GM21528 (cell line): ENCODE results near the gene NUCKS1.

Experiments
- ATAC-seq: cut with Tn5 transposase; IDR thresholded peaks from one replicate; pipeline ENCODE4 v1.9.1; 2021; ENCODE audit warnings: mild to moderate bottlenecking, moderate library complexity; ENCODE audit not compliant: unreplicated experiment, low FRiP score

Gene NUCKS1

GRCh38 chr1:205703072-205703471, 46.9 kb downstream of the NUCKS1 start:
- no peak for ATAC-seq

DNA sequence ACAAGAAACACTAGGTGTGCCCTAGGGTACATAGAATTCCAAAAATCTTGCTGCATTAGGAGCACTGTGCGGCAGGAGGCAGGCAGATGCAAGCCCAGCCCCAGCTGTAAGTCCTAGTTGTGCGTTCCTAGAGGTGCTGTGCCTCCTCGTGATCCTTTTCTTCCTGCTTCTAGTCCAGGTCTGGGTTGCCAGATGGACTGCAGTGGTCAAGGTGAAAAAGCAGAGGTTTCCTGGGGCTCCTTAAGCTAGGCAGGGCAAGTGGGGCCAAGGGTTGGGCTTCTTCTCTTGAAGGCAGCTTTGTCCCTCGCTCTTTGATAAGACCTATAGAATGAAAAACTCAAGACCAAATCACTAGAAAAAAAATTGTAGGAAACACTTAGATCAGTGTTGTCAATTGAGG, 48.1 kb downstream of the NUCKS1 start:
- no peak for ATAC-seq

DNA sequence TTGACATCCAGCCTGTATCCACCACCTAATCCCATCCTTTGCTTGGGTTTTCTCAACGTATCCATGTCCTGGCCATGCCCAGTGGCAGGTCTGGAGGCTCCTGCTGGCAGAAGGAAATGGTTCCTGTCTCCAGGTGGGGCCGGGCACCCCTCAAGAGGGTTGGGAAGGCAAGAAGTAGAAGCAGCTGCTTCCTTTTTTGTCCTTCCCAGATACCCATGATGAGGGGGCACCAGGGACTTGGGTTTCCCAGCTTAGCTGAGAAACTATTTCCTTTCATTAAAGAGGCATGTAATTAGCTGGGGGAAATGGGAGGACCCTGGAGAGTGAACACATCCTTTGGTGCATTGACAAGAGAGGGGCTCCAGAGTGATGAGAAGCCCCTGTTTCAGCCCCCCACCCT, 48.6 kb downstream of the NUCKS1 start:
- ATAC-seq, result no peak

GRCh38 chr1:205700865-205701401, 49.0 kb downstream of the NUCKS1 start:
- ATAC-seq, result no peak

DNA sequence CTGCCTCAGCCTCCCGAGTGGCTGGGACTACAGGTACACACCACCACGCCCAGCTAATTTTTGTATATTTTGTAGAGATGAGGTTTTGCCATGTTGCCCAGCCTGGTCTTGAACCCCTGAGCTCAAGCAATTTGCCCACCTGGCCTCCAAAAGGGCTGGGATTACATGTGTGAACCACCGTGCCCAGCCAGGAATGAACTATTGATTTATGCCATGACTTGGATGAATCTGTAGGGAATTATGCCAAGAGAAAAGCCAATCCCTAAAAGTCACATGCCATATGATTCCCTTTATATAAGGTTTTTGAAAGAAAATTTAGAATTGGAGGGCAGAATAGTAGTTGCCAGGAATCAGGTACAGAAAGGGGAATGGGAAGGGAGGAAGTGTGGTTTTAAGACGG, 50.6 kb downstream of the NUCKS1 start:
- ATAC-seq, result no peak

- no peak for ATAC-seq
These were observed 51.1 kb downstream of the NUCKS1 start for GRCh38 chr1:205698921-205699320.

GRCh38 chr1:205693421-205693991, 56.5 kb downstream of the NUCKS1 start:
- no peak for ATAC-seq

- ATAC-seq, result no peak
These were observed 57.6 kb downstream of the NUCKS1 start for GRCh38 chr1:205692423-205692822.

GRCh38 chr1:205690122-205690756, 59.7 kb downstream of the NUCKS1 start:
- no peak for ATAC-seq

DNA sequence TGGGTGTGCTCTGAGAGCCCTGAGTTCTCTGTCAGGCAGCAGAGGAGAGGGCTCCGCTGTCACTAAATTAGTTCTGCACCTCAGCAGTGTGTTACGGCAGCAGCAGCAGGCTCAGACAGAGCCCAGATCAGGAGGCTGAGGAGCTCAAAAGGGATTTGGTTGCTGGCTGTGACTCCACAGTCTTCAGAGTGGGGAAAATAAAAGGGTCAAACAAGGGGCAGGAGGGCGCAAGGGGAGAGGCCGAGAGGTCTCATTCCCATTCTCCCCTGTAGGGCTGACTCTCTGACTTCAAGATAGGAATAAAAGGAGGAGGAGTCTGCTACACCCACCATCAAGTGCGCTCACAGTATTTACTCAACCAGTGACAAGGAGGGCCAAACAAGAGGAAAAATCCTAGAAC, 60.5 kb downstream of the NUCKS1 start:
- no peak for ATAC-seq

DNA sequence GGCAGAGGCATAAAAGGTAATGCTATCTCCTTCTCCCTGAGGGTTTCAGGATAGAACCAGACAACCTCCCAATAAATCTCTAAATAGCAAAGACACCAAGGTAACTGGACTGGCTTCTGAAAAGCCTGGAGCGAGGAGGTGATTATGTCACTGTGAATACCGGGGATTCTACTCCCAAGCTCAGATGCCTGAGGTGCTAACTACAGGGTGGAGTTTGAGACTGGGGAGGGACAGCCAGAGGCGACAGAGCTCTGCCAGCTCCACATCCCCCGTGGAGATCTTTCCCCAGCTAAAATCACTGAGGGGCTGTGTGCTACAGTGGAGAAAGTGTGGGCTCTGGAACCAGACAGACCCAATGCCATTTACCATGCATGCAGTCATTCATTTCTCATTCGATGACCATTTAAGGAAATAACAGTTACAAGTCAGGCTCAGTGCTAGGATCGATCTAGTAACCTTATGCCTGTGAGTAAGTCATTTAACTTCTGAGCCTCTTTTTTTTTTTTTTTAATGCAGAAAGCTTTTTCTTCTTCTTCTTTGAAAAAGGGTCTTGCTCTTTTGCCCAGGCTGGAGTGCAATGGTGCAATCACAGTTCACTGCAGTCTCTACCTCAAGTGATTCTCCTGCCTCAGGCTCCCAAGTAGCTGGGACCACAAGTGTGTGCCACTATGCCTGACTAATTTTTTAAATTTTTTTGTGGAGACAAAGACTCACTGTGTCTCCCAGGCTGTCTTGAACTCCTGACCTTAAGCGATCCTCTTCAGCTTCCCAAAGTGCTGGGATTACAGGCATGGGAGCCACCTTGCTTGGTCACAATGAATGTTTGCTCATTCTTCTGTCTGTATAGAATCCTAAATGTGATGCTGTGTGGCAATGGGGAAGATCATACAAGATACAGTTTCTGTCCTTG, 61.6 kb downstream of the NUCKS1 start:
- no peak for ATAC-seq

GRCh38 chr1:205687242-205687641, 62.7 kb downstream of the NUCKS1 start:
- no peak for ATAC-seq

DNA sequence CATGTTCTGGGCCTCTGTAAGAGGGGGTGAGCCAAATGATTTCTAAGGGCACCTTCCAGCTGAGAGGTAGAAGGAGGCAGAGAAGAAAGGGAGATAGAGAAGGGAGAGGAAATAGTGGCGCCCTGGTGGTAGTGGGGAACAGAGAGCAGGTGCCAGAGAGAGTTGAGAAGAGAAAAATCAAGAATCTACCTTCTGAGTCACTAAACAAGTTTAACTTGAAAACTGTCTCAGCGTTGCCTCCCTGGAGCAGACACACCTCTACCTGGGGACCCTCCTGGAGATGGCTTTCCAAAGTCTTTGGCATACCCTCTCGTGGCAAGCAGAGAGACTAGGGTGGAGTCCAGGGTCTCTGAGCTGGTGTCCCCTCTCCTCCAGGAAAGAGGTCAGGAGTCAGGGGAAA, 68.6 kb downstream of the NUCKS1 start:
- ATAC-seq, result no peak

- ATAC-seq, result no peak
These were observed 69.7 kb downstream of the NUCKS1 start, which contains the start of gene SLC45A3 for GRCh38 chr1:205680073-205680851. Gene SLC45A3, minus strand, starts transcription at chr1:205680509. Its CDS starts 15,853 bp downstream, at chr1:205664656.

- no peak for ATAC-seq
These were observed 71.5 kb downstream of the NUCKS1 start for GRCh38 chr1:205678286-205679111.

GRCh38 chr1:205677167-205677566, 72.8 kb downstream of the NUCKS1 start:
- no peak for ATAC-seq

- ATAC-seq, result no peak
These were observed 73.4 kb downstream of the NUCKS1 start for GRCh38 chr1:205676597-205676996.

DNA sequence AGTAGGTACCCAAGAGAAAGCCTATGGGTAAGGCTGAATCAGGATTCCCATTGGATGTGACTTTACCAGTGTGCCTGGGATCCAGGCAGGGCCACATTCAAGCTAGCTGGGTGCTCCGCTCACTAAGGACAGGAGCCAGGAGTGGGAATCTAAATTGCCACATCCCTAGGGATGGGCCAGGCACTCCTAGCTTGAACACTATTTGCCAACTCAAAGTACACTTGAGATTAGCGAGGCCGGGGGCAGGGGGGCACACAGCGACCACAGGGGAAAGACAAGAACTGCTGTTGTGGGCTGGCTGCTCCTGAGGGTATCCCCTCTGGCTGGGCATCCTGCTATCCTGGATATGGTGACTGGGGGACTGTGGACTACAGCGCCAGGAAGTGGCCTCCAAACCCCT, 74.0 kb downstream of the NUCKS1 start:
- no peak for ATAC-seq

- no peak for ATAC-seq
These were observed 74.7 kb downstream of the NUCKS1 start for GRCh38 chr1:205675247-205675646.

- no peak for ATAC-seq
These were observed 77.0 kb downstream of the NUCKS1 start for GRCh38 chr1:205672970-205673369.
